ENCODE measurements around the gene P4HA2. TPM values are rescaled to one million over a fixed set of nuclear protein-coding genes. Genes with fewer than 3 reads are reported as not detected.

The P4HA2 gene
- total RNA-seq, 2 donors from 2014 or later = 5.5 to 20.1 TPM

DNA sequence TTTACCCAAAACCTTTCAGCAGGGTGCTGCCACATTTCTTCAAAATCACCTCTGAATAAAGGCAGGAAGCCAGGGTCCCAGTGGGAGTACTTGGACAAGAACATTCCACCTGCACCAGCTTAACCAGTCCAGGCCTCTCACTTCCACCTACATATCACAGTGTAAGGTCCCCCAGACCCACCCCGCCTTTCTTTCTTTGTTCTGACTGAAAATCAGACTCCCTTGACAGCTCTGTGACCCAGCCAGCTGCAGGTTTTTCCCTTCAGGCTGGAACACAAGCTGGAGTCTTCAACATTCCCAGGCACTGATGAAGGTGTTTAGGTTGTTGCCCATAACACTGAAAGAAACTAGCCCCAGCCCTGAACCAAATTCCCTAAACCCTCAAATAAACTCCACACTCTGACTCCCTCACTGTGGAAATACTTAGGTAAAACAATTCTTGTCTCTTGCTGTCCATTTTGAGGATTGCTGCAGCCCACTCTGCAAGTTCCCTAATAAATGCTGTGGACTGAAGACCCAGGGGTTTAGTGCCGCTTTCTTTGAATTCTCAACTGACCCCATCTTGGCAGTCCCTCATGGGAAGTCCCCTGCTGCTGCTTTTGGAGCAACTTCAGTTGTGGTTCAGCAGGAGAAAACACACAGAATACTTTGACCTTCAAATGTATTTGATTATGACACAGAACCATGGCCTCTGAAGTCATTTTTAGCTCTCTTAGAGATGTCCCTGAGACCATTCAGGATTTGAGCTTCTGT is 24.8 kb downstream of the P4HA2 start:
- Mint-ChIP-seq H3K36me3 (no peaks in the 10 kb centered on the region), H3K27me3 (no peaks in the 10 kb centered on the region), H3K9me3 (no peaks in the 10 kb centered on the region), H3K4me1 (ENCODE audit: low read depth in 2 of 2) (no peaks in the 10 kb centered on the region), H3K27ac (no peak overlapping the region), H3K4me3 (no peak overlapping the region)
- no peak for ATAC-seq
- no peak for DNase-seq (ENCODE audit: low spot score)

DNA sequence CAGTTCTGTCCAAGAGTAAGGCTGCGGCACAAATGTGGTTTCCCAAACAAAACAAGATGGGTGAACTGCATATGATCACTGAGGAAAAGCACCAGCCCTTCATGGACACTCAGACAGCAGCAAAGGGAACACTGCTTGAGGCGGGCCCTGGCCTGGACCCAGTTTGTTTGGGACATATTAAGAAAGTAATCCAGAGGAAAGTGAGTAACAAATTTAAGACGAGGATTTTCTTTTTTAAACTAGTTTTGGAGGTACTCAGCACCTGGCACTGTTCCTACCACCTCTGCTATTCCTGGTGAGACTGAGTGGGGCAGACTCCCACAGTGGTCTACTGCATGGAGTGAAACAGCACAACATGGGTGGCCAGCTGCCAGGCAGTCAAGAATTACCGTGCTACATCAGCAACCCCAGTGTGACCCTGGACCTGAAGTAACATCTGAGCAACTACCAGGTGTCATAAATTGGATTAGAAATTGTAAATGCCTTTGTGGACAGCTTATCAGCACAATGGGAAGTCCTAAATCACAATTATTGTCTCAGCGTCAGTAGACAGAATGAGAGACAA is 28.5 kb downstream of the P4HA2 start:
- H3K9me3 Mint-ChIP-seq = no peaks in the 10 kb centered on the region

DNA sequence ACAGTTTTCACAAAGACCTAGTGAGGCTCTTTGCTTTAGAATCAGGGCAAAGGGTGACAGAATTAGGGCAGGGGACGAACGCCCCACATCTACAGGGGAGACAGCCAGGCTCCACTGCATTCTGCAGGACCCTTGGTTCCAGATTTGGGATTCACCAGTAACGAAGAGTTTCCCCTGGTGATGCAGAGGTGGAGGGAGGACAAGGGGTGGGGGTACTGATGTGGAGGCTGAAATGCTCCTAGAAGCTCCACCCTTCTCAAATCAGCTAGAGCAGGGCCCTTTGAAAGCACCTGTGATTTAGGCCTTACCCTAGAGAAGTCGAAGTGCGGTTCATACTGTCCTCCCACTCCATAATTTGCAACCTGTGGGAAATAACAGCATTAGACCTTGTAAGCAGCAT is 29.1 kb downstream of the P4HA2 start:
- DNase-seq (ENCODE audit: low spot score) (no peak), ATAC-seq (no peak)
- Mint-ChIP-seq H3K4me1 (ENCODE audit: low read depth in 2 of 2) (no peaks in the 10 kb centered on the region), H3K9me3 (no peaks in the 10 kb centered on the region), H3K27me3 (no peaks in the 10 kb centered on the region), H3K4me3 (no peak overlapping the region), H3K36me3 (no peaks in the 10 kb centered on the region), H3K27ac (no peak overlapping the region)

More for the DNA sequence above, 28.5 kb downstream of the P4HA2 start:
- no peak overlapping the region for H3K4me3 Mint-ChIP-seq
- ATAC-seq (no peak), DNase-seq (ENCODE audit: low spot score) (no peak)
- no peak overlapping the region for H3K27ac Mint-ChIP-seq
- no peaks in the 10 kb centered on the region for H3K4me1 Mint-ChIP-seq (ENCODE audit: low read depth in 2 of 2)
- H3K36me3 Mint-ChIP-seq = no peaks in the 10 kb centered on the region
- no peaks in the 10 kb centered on the region for H3K27me3 Mint-ChIP-seq

DNA sequence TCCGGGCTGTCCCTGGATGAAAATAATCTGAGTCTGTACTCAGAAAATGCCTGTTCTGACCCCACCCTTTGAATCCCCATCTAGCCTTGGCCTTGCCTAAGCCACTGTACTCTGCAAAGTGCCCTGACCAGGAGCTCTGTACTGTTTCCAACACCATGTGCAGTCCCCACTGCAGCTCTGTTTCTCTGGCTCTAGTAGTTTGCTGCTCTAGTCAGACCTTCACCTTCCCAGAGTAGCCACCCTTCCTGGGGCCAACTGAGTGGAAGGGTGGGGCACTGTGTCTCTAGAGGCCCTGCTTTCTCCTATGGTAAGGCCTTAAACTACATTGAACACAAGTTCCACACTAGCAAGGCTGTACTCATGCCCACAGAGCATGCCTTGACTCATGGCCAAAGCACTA is 31.9 kb downstream of the P4HA2 start:
- Mint-ChIP-seq H3K9me3 (no peaks in the 10 kb centered on the region), H3K4me1 (ENCODE audit: low read depth in 2 of 2) (no peaks in the 10 kb centered on the region), H3K27me3 (no peaks in the 10 kb centered on the region), H3K27ac (no peak overlapping the region), H3K36me3 (no peaks in the 10 kb centered on the region), H3K4me3 (no peak overlapping the region)
- ATAC-seq = no peak
- DNase-seq (ENCODE audit: low spot score) = no peak

DNA sequence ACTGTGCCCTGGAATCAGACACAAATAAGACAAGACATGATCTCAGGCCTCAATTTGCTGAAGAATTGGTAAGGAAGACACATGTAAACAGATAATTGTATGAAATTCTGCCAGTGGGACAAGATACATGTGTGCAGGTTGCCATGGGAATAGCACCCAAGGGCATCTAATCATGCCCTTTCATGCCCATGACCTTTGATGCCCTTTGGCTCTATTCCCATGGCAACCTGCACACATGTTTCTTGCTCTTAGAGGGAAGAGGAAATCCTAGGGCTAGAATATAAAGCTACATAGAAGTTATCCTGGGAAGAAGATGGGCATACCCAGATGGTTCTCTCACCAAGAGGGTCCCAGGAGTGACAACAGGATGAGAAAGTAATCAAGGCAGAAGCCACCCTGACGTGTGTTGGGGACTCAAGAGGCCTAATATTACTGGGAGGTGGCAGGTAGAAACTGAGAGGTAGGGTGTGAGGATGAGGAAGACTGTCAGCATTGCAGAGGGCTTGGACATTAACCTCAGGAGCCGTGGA is 34.4 kb downstream of the P4HA2 start:
- H3K27me3 Mint-ChIP-seq = peaks cover 5 to 8% of the 10 kb centered on the region in 2 donors
- ATAC-seq = no peak
- H3K9me3 Mint-ChIP-seq = no peaks in the 10 kb centered on the region
- H3K27ac Mint-ChIP-seq = no peak overlapping the region
- DNase-seq (ENCODE audit: low spot score) = no peak
- H3K4me1 Mint-ChIP-seq (ENCODE audit: low read depth in 2 of 2) = no peaks in the 10 kb centered on the region
- no peaks in the 10 kb centered on the region for H3K36me3 Mint-ChIP-seq
- H3K4me3 Mint-ChIP-seq = no peak overlapping the region

DNA sequence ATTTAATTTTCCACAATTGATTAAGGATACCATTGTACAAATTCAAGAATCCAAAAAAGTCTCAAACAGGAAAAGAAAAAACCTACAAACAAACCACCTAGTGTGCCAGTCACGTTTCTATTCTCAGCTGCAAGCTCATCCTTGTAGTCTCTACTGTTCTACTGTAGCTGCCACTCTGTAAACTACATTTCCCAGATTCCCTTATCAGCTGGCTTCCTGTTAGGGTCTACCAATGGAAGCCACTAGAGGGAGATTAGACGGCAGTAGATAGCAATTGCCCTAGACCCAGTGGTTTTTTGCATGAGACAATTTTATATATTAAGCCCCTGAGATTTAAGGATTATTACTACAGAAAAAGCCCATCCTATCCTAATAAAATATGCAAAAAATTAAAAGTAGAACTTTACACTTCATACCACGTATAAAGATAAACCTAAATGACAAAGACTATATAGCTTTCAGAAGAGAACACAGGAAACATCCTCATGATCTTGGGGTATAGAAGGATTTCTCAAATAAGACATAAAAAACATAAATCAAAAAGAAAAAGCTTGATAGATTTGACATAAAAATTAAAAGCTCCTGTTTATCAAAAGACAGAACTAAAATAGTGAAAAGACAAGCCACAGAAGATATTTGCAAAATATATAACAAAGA is 37.4 kb downstream of the P4HA2 start:
- no peak for DNase-seq (ENCODE audit: low spot score)
- Mint-ChIP-seq H3K27ac (no peak overlapping the region), H3K27me3 (peaks cover 5 to 8% of the 10 kb centered on the region in 2 donors), H3K4me1 (ENCODE audit: low read depth in 2 of 2) (no peaks in the 10 kb centered on the region), H3K36me3 (no peaks in the 10 kb centered on the region), H3K4me3 (no peak overlapping the region), H3K9me3 (no peaks in the 10 kb centered on the region)
- ATAC-seq = peak; percentile 69 to 81

DNA sequence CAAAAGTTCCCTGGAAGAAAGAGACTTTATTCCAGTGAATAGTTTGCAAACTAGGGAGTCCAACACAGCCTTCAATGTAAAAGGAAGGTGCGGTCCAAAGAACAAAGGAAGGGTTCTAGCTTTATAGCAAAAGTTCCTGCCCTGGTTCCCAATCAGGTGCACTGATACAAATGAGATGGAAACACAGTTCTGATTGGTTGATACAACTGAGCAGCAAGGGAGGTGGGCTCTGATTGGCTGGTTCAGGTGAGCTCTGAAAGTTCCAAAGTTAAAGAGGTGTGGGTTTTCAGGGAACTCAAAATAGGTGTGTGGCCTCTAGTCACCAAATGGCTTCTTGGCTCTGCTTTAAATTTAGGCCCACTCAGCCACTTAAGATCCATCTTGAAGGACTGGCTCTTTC is 43.1 kb downstream of the P4HA2 start:
- ATAC-seq (no peak), DNase-seq (ENCODE audit: low spot score) (no peak)
- peaks cover 5 to 8% of the 10 kb centered on the region in 2 donors for H3K27me3 Mint-ChIP-seq
- no peaks in the 10 kb centered on the region for H3K9me3 Mint-ChIP-seq
- H3K4me1 Mint-ChIP-seq (ENCODE audit: low read depth in 2 of 2) = peaks cover 8 to 10% of the 10 kb centered on the region in 2 donors
- no peak overlapping the region for H3K4me3 Mint-ChIP-seq
- no peak overlapping the region for H3K27ac Mint-ChIP-seq
- no peaks in the 10 kb centered on the region for H3K36me3 Mint-ChIP-seq

DNA sequence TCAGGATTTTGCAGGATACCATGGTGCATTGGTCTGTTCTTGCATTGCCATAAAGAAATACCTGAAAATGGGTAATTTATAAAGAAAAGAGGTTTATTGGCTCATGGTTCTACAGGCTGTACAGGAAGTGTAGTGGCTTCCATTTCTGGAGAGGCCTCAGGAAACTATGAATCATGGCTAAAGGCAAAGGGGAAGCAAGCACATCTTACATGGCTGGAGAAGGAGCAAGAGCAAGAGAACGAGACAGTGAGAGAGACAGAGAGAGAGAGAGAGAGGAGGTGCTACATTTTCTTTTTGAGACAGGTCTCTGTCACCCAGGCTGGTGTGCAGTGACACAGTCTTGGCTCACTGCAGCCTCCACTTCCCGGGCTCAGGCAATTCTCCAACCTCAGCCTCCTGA is 43.9 kb downstream of the P4HA2 start:
- DNase-seq (ENCODE audit: low spot score) (no peak), ATAC-seq (no peak)
- no peaks in the 10 kb centered on the region for H3K9me3 Mint-ChIP-seq
- peaks cover under 1 to 4% of the 10 kb centered on the region in 2 donors for H3K27me3 Mint-ChIP-seq
- no peak overlapping the region for H3K4me3 Mint-ChIP-seq
- peaks cover 17 to 18% of the 10 kb centered on the region in 2 donors for H3K4me1 Mint-ChIP-seq (ENCODE audit: low read depth in 2 of 2)
- H3K27ac Mint-ChIP-seq = no peak overlapping the region
- H3K36me3 Mint-ChIP-seq = no peaks in the 10 kb centered on the region

DNA sequence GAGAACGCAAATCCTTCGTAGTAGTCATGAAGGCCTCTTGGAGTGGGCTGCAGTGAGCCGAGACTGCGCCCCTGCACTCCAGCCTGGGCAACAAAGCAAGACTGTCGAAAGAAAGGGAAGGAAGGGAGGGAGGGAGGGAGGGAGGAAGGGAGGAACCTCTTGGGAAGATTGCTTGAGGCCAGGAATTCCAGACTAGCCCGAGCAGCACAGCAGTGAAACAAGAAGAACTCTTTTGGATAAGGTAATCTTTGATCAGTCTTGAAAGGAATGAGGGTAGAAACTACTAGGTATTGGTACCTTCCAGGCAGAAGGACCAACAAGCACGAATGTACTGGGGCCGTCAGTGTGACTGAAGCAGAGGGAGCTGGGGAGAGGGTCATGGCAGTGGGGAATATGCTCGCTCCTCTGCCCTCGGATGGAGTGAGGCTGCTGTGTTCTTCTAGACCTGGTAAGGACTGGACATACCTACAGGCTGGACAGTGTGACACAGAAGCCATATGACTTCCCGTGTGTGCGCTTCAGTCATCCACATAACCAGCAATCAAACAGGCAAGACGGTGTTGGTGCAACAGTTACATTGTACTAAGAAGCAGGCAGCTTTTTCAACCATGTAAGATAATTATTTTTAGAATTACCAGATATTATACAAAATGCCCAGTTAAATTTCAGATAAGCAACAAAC is 45.2 kb downstream of the P4HA2 start:
- Mint-ChIP-seq H3K36me3 (no peaks in the 10 kb centered on the region), H3K27me3 (no peaks in the 10 kb centered on the region), H3K4me1 (ENCODE audit: low read depth in 2 of 2) (peaks cover 24 to 26% of the 10 kb centered on the region in 2 donors), H3K27ac (no peak overlapping the region), H3K4me3 (no peak overlapping the region), H3K9me3 (no peaks in the 10 kb centered on the region)
- DNase-seq (ENCODE audit: low spot score) (no peak), ATAC-seq (no peak)

DNA sequence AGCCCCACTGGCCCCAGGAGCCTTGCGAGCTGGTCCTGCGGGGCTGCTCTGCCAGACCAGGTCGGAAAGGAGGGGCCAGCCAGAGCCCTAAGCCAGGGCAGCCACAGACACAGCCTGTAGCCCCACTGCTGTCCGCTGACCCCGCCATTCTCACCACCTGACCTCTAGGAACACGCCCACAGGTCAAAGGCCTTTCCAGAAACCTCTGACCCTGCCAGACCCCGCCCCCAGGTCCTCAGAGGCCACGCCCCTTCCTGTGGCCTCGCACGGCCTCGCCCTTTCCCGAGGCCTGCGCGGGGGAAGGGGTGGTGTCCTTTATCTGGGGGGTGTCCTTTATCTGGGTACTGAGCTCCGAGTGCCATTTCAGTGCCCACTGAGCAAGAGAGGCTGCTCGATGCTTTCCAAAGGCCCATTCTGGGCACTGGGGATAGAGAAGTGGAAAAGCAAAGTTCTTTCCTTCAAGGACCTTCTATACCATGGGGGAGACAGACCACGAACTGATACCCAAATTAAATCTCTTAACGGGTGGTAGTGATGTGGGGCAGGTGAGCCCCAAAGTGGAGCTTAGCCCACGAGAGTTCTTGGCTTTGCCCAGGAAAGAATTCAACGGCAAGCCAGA is 46.5 kb downstream of the P4HA2 start:
- H3K27ac Mint-ChIP-seq = no peak overlapping the region
- no peaks in the 10 kb centered on the region for H3K9me3 Mint-ChIP-seq
- ATAC-seq (no peak), DNase-seq (ENCODE audit: low spot score) (no peak)
- H3K4me3 Mint-ChIP-seq = no peak overlapping the region
- H3K4me1 Mint-ChIP-seq (ENCODE audit: low read depth in 2 of 2) = peaks cover 34 to 38% of the 10 kb centered on the region in 2 donors
- no peaks in the 10 kb centered on the region for H3K27me3 Mint-ChIP-seq
- no peaks in the 10 kb centered on the region for H3K36me3 Mint-ChIP-seq

DNA sequence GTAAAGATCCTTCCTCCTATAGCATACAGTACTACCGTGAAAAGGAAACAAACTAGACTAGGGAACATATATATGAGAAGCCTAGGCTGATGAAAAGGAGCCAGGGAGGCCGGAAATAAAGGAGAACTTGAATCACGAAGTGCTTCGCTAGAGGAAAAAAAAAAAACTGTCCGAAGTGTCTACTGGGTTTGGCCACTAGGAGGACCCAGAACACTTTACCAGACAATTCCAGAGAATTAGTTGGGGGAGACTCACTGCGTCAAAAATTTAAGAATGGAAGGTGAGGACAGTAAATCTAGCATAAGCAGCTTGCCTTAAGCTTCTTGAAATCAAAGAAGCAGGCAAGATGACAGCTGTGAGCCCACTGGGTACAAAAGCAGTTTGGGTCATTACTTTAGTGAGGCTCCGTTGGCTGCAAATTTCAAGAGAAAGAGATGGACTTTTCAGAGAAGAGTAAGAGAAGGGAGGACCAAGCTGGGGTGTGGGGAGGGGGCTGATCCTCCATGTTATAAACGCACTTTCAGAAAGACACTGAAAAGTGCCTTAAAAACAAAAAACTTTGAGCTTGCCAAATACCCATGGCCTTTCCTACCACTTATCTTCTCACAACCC is 47.4 kb downstream of the P4HA2 start:
- Mint-ChIP-seq H3K4me3 (peak overlapping the region; percentile 37), H3K9me3 (no peaks in the 10 kb centered on the region), H3K4me1 (ENCODE audit: low read depth in 2 of 2) (peaks cover 34 to 38% of the 10 kb centered on the region in 2 donors), H3K27ac (peak overlapping the region; percentile 40 to 43), H3K36me3 (no peaks in the 10 kb centered on the region), H3K27me3 (no peaks in the 10 kb centered on the region)
- DNase-seq (ENCODE audit: low spot score) (no peak), ATAC-seq (peak; percentile 25 to 29)

DNA sequence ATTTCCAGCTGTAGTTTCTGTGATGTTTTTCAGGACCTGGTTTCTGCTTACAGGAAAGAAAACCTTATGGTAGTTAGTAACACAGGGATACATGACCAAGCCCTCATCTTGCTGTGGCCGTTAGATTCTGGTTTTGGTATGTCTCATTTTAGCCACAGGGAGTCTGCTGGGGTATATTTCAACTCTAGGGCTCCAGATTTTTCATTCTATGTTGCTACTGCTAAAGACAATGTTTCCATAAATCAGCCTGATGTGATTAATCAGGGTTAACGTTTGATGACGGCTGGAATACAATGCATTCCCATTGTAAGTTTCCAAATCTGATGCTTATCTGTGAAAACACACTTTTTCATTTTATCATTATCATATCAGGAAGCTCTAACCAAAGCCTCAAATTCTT is 48.2 kb downstream of the P4HA2 start:
- DNase-seq (ENCODE audit: low spot score) = no peak
- Mint-ChIP-seq H3K4me3 (peak overlapping the region; percentile 37), H3K27me3 (no peaks in the 10 kb centered on the region), H3K36me3 (no peaks in the 10 kb centered on the region), H3K27ac (peak overlapping the region; percentile 40 to 43), H3K9me3 (no peaks in the 10 kb centered on the region), H3K4me1 (ENCODE audit: low read depth in 2 of 2) (peaks cover 34 to 38% of the 10 kb centered on the region in 2 donors)
- ATAC-seq = peak; percentile 62 to 70

DNA sequence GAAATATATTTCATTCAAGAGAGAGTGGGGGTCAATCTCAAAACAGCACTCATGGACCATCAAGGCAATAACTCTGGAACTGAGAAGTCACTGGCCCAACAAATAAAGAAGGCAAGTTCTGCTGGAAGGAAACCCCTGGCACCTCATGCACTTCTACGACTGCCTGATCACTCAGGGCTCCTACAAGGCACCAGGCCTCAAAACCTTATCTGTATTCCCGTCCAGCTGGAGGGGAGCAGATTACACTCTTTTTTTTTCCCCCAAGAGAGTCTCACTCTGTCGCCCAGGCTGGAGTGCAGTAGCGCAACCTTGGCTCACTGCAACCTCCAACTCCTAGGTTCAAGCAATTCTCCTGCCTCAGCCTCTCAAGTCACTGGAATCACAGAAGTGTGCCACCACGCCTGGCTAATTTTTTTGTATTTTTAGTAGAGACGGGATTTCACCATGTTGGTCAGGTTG is 49.9 kb downstream of the P4HA2 start:
- ATAC-seq (no peak), DNase-seq (ENCODE audit: low spot score) (no peak)
- no peaks in the 10 kb centered on the region for H3K27me3 Mint-ChIP-seq
- H3K27ac Mint-ChIP-seq = peak overlapping the region; percentile 65
- H3K4me1 Mint-ChIP-seq (ENCODE audit: low read depth in 2 of 2) = peaks cover 34 to 38% of the 10 kb centered on the region in 2 donors
- no peaks in the 10 kb centered on the region for H3K36me3 Mint-ChIP-seq
- H3K4me3 Mint-ChIP-seq = no peak overlapping the region
- H3K9me3 Mint-ChIP-seq = no peaks in the 10 kb centered on the region
